NCI-H2171 (cell line): ENCODE measurements around the gene HBD.

Source experiments
- DNase-seq: peaks from one replicate; lab custom pipeline; 2025; lab: John Stamatoyannopoulos, UW

Gene HBD

GRCh38 chr11:5232176-5232575 lies 2.1 kb downstream of the HBD start:
- no peak for DNase-seq

DNA sequence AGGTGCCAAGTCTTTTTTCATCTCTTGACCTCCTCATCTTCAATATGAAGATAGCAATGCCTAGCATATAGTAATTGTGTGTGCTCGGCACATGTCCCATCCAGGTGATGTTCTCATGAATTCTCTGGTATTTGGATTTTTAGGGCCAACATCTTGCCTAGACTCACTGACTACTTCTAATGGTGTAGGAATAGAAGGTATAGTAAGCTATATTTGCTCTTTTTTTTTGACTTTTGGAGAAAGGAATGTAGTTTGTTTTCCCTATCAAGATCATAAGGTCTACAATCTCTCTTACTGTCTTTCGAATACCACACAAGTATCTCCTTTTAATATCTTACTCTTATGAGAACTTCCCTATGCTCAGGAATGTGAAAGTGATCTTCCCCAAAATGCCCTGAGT lies 3.2 kb downstream of the HBD start:
- no peak for DNase-seq

DNA sequence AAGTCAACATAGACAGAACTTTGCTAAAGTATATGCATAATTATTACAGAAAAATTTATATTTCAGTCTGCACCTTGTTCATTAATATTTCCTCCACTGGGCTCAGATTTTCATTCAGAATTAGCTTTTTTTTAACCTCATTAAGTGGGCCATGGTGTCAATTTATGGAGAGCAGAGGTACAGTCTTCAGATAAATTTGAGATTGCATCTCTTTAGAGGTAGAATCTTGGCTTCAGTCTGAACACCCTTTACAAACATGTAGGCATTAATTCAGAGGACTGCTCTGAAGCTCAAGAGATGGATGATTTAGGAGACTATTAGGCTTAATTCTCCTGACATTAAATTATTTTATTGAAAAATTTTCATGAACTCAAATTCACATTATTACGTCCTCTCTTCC lies 4.0 kb downstream of the HBD start:
- no peak for DNase-seq

DNA sequence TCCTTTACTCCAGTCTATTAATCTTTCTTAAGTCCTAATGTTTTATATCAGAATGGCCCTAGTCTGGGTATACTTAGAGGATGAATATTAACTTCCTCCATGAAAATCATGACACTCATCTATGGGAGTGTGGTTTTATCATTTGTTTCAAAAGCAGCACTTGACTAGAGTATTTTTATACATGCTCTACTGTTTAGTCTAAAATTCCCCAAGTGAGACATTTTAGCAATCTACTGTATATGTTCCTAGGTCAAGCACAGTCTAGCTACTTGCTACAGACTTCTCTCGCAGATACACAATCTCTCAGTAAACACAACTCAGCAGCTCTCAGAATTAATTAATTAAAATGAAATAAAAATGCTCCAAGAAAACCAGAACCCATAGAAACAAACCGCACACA lies 4.5 kb downstream of the HBD start:
- no peak for DNase-seq

DNA sequence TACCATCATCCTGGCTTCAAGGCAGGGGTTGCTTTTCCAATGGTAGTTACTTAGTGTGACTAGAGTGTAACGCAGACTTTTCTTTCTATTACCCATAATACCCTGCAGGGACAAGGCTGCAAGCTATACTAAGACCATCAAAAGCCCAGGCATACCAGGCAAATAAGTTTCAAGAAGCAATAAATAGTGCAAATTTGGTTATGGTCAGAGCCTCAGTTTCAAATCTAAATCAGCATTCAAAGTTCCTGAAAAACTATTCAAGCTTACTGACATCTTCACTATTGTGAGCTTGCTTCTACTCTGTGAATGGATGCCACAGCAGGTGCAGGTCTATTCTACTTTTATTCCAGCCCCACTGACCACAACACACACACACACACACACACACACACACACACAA lies 4.9 kb downstream of the HBD start:
- no peak for DNase-seq

- DNase-seq: no peak
Measured at GRCh38 chr11:5228124-5228523, 6.2 kb downstream of the HBD start.

DNA sequence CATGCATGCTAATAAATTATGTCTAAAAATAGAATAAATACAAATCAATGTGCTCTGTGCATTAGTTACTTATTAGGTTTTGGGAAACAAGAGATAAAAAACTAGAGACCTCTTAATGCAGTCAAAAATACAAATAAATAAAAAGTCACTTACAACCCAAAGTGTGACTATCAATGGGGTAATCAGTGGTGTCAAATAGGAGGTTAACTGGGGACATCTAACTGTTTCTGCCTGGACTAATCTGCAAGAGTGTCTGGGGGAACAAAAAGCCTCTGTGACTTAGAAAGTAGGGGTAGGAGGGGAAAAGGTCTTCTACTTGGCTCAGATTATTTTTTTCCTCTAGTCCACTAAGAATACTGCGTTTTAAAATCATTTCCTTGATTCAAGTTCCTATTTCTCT lies 6.6 kb downstream of the HBD start:
- DNase-seq: no peak

DNA sequence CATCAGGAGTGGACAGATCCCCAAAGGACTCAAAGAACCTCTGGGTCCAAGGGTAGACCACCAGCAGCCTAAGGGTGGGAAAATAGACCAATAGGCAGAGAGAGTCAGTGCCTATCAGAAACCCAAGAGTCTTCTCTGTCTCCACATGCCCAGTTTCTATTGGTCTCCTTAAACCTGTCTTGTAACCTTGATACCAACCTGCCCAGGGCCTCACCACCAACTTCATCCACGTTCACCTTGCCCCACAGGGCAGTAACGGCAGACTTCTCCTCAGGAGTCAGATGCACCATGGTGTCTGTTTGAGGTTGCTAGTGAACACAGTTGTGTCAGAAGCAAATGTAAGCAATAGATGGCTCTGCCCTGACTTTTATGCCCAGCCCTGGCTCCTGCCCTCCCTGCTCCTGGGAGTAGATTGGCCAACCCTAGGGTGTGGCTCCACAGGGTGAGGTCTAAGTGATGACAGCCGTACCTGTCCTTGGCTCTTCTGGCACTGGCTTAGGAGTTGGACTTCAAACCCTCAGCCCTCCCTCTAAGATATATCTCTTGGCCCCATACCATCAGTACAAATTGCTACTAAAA lies 7.5 kb downstream of the HBD start, which contains the start of gene HBB:
Gene HBB (minus strand): TSS at position 340 of the 579 bp plus-strand sequence. CDS start 50 bp downstream, at position 290.
- no peak for DNase-seq

- DNase-seq: no peak
Measured at GRCh38 chr11:5225480-5225871, 8.8 kb downstream of the HBD start.

- DNase-seq: no peak
Measured at GRCh38 chr11:5224538-5225479, 9.5 kb downstream of the HBD start.

DNA sequence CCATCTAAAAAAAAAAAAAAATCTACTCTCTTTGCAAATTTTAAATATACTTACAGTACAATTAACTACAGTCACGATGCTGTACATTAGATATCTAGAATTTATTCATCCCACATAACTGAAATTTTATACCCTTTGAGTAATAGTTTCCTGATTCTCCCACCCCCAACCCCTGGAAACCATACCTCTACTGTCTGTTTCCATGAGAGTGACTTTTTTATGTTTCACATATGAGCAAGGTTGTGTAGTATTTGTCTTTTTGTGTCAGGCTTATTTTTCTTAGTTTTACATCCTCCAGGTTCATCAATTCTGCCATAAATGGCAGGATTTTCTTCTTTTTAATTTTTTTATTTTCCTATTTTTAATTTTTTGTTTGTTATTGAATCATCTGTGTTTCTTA lies 10.6 kb downstream of the HBD start:
- no peak for DNase-seq

DNA sequence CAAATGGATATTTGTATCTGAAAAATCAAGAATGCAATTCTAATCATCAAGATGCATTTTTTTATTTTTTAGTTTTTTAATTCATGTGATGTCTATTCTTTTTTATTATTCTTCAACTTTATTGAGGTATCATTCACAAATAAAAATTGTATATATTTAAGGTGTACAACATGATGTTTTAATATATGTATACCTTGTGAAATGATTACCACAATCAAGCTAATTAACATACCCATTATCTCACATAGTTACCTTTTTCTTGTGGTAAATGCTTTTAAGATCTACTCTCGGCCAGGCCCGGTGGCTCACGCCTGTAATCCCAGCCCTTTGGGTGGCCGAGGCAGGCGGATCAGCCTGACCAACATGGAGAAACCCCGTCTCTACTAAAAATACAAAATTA lies 11.1 kb downstream of the HBD start:
- no peak for DNase-seq

DNA sequence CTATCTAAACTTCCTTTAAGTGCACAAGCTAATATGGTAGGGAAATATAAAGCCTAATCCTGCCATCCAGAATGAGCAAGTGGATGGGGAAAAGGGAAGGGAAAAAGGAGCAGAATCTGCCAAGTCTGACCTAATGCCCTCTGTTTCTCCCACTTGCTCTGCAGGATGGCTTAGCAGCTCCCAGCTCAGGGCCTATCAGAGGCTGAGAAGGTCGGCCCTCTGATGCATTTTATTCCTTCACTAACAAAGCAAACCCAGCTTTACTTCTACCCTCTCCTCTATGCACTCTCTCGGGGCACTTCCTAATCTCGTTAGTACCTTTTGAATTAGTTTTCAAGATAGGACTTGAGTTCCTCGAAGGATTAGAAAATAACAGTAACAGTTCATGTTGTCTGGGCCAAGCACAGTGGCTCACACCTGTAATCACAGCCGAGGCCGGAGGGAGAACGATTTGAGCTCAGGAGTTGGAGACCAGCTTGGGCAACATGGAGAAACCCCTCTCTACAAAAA lies 23.9 kb downstream of the HBD start:
- DNase-seq: no peak

GRCh38 chr11:5204787-5205186 lies 29.5 kb downstream of the HBD start:
- no peak for DNase-seq

GRCh38 chr11:5203366-5203765 lies 30.9 kb downstream of the HBD start:
- DNase-seq: no peak

DNA sequence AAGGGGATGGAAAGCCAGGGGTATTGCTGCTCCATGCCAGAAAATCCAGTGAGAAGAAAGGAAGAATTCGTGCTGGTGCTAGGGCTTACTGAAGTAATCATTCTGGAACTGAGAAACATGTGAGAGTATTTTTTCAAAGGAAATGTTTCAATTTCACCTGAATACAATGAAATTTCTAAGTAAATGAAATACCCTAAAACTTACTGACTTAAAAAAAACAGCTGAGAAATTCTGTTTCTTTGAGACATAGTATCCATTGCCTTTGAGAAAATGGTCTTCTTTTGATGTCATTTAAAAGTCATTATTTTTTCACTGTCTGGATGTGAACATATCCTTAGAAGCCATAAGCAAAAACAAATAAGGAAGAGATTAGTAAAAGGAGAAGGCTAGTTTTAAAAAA lies 33.7 kb downstream of the HBD start, which contains the start of gene OR51V1:
Gene OR51V1 (minus strand): TSS at position 101 of the 400 bp plus-strand sequence. CDS start 0 bp downstream, at position 101.
- DNase-seq: no peak

GRCh38 chr11:5198285-5198684 lies 36.0 kb downstream of the HBD start:
- DNase-seq: no peak

DNA sequence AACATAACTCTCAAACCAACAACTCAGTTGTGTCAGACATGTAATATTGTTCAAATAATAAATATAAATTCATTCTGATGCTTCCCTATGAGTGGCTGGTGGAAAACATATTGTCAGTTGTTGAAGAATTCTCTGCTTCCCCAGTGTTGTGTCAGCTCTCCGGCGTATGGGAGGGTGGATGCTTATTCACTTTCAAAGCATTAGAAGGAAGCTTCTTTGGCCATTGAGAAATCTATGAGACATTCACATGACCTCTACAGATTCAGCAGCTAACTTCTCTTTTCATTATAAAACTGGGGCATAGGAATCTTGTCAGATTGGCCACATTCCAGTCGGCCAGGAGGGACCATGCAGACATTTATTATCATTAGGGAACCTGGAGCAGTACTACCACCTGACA lies 36.7 kb downstream of the HBD start:
- no peak for DNase-seq

DNA sequence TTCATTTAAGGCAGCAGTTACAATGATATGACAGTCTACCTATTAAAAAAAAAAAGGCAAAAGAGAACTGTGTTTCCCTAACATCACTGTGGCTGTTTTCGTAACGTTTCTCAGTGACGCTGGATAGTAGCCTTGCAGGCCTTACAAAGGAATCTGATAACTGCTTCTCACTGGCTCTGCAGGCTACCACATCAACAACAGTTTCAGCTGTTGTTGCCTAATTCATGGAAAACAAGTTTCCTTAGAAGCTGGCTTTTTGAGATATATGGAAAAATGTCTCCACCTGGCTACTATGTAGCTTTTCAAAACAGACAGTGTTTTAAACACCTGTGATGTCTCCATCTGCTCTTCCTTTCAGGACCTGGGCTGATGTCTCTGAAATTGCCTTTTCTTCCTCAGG lies 37.6 kb downstream of the HBD start:
- no peak for DNase-seq

GRCh38 chr11:5196067-5196466 lies 38.2 kb downstream of the HBD start:
- no peak for DNase-seq

DNA sequence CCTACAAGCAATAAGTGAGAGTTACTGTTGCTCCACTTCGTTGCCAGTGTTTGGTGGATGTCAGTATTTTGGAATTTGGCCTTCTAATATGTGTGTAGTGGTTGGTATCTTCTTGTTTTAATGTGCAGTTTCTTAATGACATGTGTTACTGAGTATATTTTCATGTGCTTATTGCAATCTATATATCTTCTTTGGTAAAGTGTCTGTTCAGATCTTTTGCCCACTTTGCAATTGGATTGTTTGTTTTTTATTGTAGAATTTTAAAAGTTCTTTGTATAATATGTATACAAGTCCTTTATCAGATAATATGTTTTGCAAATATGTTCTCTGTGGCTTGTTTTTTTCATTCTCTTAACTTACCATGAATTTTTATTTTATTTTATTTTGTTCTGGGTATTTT lies 41.5 kb downstream of the HBD start:
- no peak for DNase-seq

- DNase-seq: no peak
Measured at GRCh38 chr11:5188201-5188600, 46.1 kb downstream of the HBD start.
